ENCODE measurements around the gene FA2H. TPM values are rescaled to one million over a fixed set of nuclear protein-coding genes. Genes with fewer than 3 reads are reported as not detected.

The FA2H gene
- total and polyA plus RNA-seq, 2 of the 13 experiments (the other 11 are each of a cell fraction or from before 2014, with no cell fraction given), result 0.20 TPM; not detected in 1

DNA sequence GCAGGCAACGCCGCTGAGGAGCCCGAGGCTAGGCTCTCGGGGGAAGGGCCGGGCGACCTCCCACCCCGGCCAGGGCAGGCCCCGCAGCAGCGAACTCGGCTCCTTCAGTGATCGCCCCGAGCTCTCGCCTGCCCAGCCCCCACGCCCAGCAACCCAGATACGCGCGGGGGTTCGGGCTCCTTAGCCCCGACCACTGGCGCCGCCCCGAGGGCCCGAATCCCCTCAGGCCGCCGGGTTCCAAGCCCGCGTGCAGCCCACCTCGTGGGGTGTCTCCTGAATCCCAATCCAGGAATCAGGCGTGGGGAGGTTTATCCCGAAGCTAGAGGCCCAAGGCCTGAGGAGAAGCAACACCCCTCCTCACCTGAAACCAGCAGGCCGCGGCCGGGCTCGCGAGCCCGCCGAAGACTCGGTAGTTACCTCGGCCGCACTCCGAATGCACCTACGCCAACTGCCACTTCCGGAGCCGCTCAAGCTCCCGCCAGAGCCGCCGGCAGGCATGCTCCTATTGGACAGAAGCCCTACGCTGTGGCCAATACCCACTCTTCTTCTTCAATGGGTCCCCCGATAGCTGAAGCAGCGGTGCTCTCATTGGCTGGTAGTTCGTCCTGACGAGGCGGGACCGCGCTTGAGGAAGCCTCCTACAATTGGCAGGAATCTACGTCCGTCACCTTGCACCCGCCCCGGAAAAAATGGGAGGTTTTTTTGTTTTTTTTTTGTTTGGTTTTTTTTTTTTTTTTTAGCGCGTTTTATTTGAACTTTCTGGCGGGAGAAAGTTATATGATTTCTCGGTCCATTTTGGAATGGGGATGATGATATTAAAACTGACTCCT is 108.0 kb downstream of the FA2H start, which contains the start of gene RFWD3 (continued):
- TF ChIP-seq MED1 (CRISPR knock-in tag; IDR thresholded peaks at IDR 0.05) (peak; percentile 33; the same call in 1 of the 2 replicates), PPARG (CRISPR knock-in tag; conservative IDR thresholded peaks at IDR 0.05) (0 out of 2 replicates have a peak, but pooled peaks have one; percentile 16), ETV6 (CRISPR knock-in tag; conservative IDR thresholded peaks at IDR 0.05) (peak; percentile 68; the same call in 1 of the 2 replicates), ZNF816 (CRISPR knock-in tag; IDR thresholded peaks at IDR 0.05; ENCODE audit: borderline replicate concordance) (peak; percentile 84), PCBP1 (IDR thresholded peaks at IDR 0.05; ENCODE audit: borderline replicate concordance, low read depth, low read length) (no peak; the same call in 1 of the 2 replicates), SOX6 (IDR thresholded peaks at IDR 0.05) (no peak), SOX6 (CRISPR knock-in tag; IDR thresholded peaks at IDR 0.05) (peak; percentile 67), CAMTA2 (CRISPR knock-in tag; IDR thresholded peaks at IDR 0.05; ENCODE audit: borderline replicate concordance) (peak; percentile 88; the same call in 1 of the 2 replicates), MAFF (IDR thresholded peaks at IDR 0.05; ENCODE audit: low read depth, low read length) (0 out of 2 replicates have a peak, but pooled peaks have one; percentile 16), ZNF761 (CRISPR knock-in tag; conservative IDR thresholded peaks at IDR 0.05) (peak; percentile 91), BCL6 (CRISPR knock-in tag; IDR thresholded peaks at IDR 0.05) (peak; percentile 51), BORCS8-MEF2B (CRISPR knock-in tag; IDR thresholded peaks at IDR 0.05) (peak; percentile 83), ZFY (CRISPR knock-in tag; IDR thresholded peaks at IDR 0.05) (peak; percentile 97), ZNF451 (CRISPR knock-in tag; IDR thresholded peaks at IDR 0.05) (0 out of 2 replicates have a peak, but pooled peaks have one; percentile 52)
- TF ChIP-seq, protein P1, sequence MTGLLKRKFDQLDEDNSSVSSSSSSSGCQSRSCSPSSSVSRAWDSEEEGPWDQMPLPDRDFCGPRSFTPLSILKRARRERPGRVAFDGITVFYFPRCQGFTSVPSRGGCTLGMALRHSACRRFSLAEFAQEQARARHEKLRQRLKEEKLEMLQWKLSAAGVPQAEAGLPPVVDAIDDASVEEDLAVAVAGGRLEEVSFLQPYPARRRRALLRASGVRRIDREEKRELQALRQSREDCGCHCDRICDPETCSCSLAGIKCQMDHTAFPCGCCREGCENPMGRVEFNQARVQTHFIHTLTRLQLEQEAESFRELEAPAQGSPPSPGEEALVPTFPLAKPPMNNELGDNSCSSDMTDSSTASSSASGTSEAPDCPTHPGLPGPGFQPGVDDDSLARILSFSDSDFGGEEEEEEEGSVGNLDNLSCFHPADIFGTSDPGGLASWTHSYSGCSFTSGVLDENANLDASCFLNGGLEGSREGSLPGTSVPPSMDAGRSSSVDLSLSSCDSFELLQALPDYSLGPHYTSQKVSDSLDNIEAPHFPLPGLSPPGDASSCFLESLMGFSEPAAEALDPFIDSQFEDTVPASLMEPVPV (CRISPR knock-in tag; IDR thresholded peaks at IDR 0.05), result no peak; the same call in 1 of the 2 replicates
- TF ChIP-seq, protein P2, sequence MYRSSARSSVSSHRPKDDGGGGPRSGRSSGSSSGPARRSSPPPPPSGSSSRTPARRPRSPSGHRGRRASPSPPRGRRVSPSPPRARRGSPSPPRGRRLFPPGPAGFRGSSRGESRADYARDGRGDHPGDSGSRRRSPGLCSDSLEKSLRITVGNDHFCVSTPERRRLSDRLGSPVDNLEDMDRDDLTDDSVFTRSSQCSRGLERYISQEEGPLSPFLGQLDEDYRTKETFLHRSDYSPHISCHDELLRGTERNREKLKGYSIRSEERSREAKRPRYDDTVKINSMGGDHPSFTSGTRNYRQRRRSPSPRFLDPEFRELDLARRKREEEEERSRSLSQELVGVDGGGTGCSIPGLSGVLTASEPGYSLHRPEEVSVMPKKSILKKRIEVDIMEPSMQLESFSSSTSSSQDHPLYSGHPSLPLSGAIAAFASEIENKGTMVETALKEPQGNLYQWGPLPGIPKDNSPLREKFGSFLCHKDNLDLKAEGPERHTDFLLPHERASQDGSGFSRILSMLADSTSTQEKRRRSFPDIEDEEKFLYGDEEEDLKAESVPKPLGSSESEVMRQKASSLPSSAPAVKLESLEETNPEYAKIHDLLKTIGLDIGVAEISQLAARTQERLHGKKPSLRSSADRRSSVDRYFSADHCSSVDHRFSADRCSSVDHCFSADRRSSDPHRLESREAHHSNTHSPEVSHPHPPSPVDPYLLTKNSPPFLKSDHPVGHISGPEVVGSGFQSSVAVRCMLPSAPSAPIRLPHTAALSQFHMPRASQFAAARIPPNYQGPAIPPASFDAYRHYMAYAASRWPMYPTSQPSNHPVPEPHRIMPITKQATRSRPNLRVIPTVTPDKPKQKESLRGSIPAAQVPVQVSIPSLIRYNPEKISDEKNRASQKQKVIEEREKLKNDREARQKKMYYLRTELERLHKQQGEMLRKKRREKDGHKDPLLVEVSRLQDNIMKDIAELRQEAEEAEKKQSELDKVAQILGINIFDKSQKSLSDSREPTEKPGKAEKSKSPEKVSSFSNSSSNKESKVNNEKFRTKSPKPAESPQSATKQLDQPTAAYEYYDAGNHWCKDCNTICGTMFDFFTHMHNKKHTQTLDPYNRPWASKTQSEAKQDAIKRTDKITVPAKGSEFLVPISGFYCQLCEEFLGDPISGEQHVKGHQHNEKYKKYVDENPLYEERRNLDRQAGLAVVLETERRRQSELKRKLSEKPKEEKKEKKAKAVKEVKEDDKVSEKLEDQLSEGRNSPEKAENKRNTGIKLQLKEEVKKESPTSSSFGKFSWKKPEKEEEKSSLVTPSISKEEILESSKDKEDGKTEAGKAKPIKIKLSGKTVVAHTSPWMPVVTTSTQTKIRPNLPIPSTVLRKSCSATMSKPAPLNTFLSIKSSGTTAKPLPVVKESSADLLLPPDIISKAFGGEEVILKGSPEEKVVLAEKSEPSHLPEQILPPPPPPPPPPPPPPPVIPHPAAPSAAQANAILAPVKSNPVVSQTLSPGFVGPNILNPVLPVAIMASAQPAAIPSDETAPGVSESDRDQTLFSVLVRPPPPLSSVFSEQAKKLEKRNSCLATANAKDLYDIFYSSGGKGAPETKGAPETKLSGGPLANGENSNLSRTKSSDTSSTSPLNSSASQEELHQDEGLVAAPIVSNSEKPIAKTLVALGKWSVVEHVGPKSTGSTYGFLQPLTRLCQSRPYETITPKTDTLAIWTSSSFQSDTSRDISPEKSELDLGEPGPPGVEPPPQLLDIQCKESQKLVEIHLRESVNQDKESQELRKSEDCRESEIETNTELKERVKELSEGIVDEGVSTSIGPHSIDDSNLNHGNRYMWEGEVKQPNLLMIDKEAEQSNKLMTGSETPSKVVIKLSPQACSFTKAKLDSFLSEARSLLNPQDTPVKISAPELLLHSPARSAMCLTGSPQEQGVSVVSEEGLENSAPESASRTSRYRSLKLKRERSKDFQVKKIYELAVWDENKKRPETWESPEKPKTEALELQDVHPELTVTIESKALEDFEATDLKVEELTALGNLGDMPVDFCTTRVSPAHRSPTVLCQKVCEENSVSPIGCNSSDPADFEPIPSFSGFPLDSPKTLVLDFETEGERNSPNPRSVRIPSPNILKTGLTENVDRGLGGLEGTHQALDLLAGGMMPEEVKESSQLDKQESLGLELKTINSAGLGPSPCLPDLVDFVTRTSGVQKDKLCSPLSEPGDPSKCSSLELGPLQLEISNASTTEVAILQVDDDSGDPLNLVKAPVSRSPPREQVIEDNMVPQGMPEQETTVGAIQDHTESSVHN (CRISPR knock-in tag; IDR thresholded peaks at IDR 0.05), result 0 out of 2 replicates have a peak, but pooled peaks have one; percentile 69
- TF ChIP-seq, protein P3, sequence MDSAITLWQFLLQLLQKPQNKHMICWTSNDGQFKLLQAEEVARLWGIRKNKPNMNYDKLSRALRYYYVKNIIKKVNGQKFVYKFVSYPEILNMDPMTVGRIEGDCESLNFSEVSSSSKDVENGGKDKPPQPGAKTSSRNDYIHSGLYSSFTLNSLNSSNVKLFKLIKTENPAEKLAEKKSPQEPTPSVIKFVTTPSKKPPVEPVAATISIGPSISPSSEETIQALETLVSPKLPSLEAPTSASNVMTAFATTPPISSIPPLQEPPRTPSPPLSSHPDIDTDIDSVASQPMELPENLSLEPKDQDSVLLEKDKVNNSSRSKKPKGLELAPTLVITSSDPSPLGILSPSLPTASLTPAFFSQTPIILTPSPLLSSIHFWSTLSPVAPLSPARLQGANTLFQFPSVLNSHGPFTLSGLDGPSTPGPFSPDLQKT (CRISPR knock-in tag; IDR thresholded peaks at IDR 0.05; ENCODE audit: borderline replicate concordance), result no peak
